DOHH2 (cell line): Measurements from ENCODE around the gene ACMSD.

Experiments
- H3F3A ChIP-seq: fragments of 200-600 bp; sonication (generic), shearing (Covaris generic); 2 replicates; pipeline ENCODE4 v1.6.0; 2016; ENCODE audit warnings: antibody characterized with exemption, mild to moderate bottlenecking; ENCODE audit not compliant: control insufficient read depth, insufficient read depth
- H3K27ac ChIP-seq: fragments of 200-600 bp; sonication (generic); 2 replicates; pipeline ENCODE4 v1.5.1; 2014; ENCODE audit warnings: low read depth, mild to moderate bottlenecking, low read length, moderate library complexity
- H3K27me3 ChIP-seq: fragments of 200-600 bp; sonication (generic); 2 replicates; pipeline ENCODE4 v1.6.1; 2014; ENCODE audit warnings: mild to moderate bottlenecking, low read length, mixed read lengths; ENCODE audit not compliant: control insufficient read depth
- H3K36me3 ChIP-seq: fragments of 200-600 bp; sonication (generic); 2 replicates; pipeline ENCODE4 v1.6.1; 2014; ENCODE audit warnings: mild to moderate bottlenecking, low read length, moderate library complexity, mixed read lengths; ENCODE audit not compliant: control insufficient read depth
- H3K4me1 ChIP-seq: fragments of 200-600 bp; sonication (generic); 2 replicates; pipeline ENCODE4 v1.6.1; 2014; ENCODE audit warnings: mild to moderate bottlenecking, low read length, mixed read lengths; ENCODE audit not compliant: control insufficient read depth
- H3K4me2 ChIP-seq: fragments of 200-600 bp; sonication (generic); 2 replicates; pipeline ENCODE4 v1.6.0; 2014; ENCODE audit warnings: mild to moderate bottlenecking, low read length, moderate library complexity
- H3K4me3 ChIP-seq: fragments of 200-600 bp; sonication (generic); 2 replicates; pipeline ENCODE4 v1.5.1; 2014; ENCODE audit warnings: mild to moderate bottlenecking, low read length, mixed read lengths
- H3K79me2 ChIP-seq: fragments of 200-600 bp; sonication (generic); 2 replicates; pipeline ENCODE4 v1.6.1; 2014; ENCODE audit warnings: mild to moderate bottlenecking, low read length, mixed read lengths; ENCODE audit not compliant: control insufficient read depth
- H3K9me2 ChIP-seq: fragments of 200-600 bp; sonication (generic); replicated peaks from 2 replicates; pipeline ENCODE4 v1.6.1; 2014; ENCODE audit warnings: mild to moderate bottlenecking, low read length, mixed read lengths; ENCODE audit not compliant: control insufficient read depth
- H3K9me3 ChIP-seq: fragments of 200-600 bp; sonication (generic); 2 replicates; pipeline ENCODE4 v1.6.1; 2014; ENCODE audit warnings: antibody characterized with exemption, low read length, mixed read lengths; ENCODE audit not compliant: control insufficient read depth, insufficient read depth
- H4K20me1 ChIP-seq: fragments of 200-600 bp; sonication (generic); 2 replicates; pipeline ENCODE4 v1.6.0; 2014; ENCODE audit warnings: low read depth, mild to moderate bottlenecking, antibody characterized with exemption, low read length, moderate library complexity; ENCODE audit not compliant: control insufficient read depth, insufficient read depth
- CTCF ChIP-seq: fragments of 200-600 bp; sonication (generic); IDR thresholded peaks from one replicate; pipeline ENCODE4 v1.5.1; 2014; ENCODE audit warnings: antibody characterized with exemption, mild to moderate bottlenecking, low read depth, low read length; ENCODE audit not compliant: poor library complexity, severe bottlenecking
- EZH2phosphoT487 ChIP-seq: fragments of 200-600 bp; sonication (generic); IDR thresholded peaks from 2 replicates; pipeline ENCODE4 v1.6.1; 2017; ENCODE audit warnings: borderline replicate concordance, mild to moderate bottlenecking, antibody characterized with exemption, low read length, moderate library complexity, mixed read lengths

The ACMSD gene

GRCh38 chr2:134944975-134945374 lies 106.6 kb downstream of the ACMSD start:
- TF ChIP-seq EZH2phosphoT487 (no peak), CTCF (no peak)
- Histone ChIP-seq H3F3A (0 out of 2 replicates have a peak, but pooled peaks cover 2% of the 10 kb centered on the region), H3K9me3 (no peaks in the 10 kb centered on the region), H3K4me2 (no peak overlapping the region), H3K9me2 (no peaks in the 10 kb centered on the region), H3K79me2 (peaks cover under 1% of the 10 kb centered on the region; the same call in 1 of the 2 replicates), H3K4me1 (peaks cover 24% of the 10 kb centered on the region), H3K36me3 (peaks cover 70% of the 10 kb centered on the region), H4K20me1 (peaks cover 8% of the 10 kb centered on the region; the same call in 1 of the 2 replicates), H3K27me3 (no peaks in the 10 kb centered on the region), H3K27ac (no peak overlapping the region), H3K4me3 (no peak overlapping the region)

GRCh38 chr2:134946073-134946472 lies 107.7 kb downstream of the ACMSD start:
- Histone ChIP-seq H3K79me2 (no peaks in the 10 kb centered on the region), H3K4me3 (no peak overlapping the region), H3K4me2 (no peak overlapping the region), H3K27ac (no peak overlapping the region), H3K9me2 (no peaks in the 10 kb centered on the region), H3K27me3 (no peaks in the 10 kb centered on the region), H3K9me3 (no peaks in the 10 kb centered on the region), H3K4me1 (peaks cover 24% of the 10 kb centered on the region), H4K20me1 (peaks cover 8% of the 10 kb centered on the region; the same call in 1 of the 2 replicates), H3F3A (0 out of 2 replicates have a peak, but pooled peaks cover 2% of the 10 kb centered on the region), H3K36me3 (peaks cover 71% of the 10 kb centered on the region)
- no peak for TF ChIP-seq CTCF
- no peak for TF ChIP-seq EZH2phosphoT487

GRCh38 chr2:134949981-134950708 lies 111.7 kb downstream of the ACMSD start:
- H3K79me2 ChIP-seq = no peaks in the 10 kb centered on the region

More at GRCh38 chr2:134949981-134950708, 111.7 kb downstream of the ACMSD start:
- Histone ChIP-seq H3K36me3 (peaks cover 72% of the 10 kb centered on the region), H3K27ac (no peak overlapping the region), H3K9me2 (no peaks in the 10 kb centered on the region), H3K4me1 (no peaks in the 10 kb centered on the region), H3F3A (no peaks in the 10 kb centered on the region), H4K20me1 (no peaks in the 10 kb centered on the region), H3K4me3 (no peak overlapping the region), H3K9me3 (no peaks in the 10 kb centered on the region), H3K27me3 (no peaks in the 10 kb centered on the region), H3K4me2 (no peak overlapping the region)
- TF ChIP-seq CTCF (no peak), EZH2phosphoT487 (no peak)
